ENCODE measurements around the gene SH3PXD2A.

Gene SH3PXD2A

GRCh38 chr10:103562383-103562782, 293.0 kb downstream of the SH3PXD2A start:
- Mint-ChIP-seq H3K27me3 (peaks cover 18% of the 10 kb centered on the region), H3K9me3 (no peaks in the 10 kb centered on the region), H3K36me3 (no peaks in the 10 kb centered on the region), H3K27ac (no peak overlapping the region), H3K4me3 (no peak overlapping the region), H3K4me1 (peaks cover 3% of the 10 kb centered on the region)
- ATAC-seq (ENCODE audit: low read depth), result no peak
- DNase-seq (ENCODE audit: low spot score in 2 of 2), result no peak

DNA sequence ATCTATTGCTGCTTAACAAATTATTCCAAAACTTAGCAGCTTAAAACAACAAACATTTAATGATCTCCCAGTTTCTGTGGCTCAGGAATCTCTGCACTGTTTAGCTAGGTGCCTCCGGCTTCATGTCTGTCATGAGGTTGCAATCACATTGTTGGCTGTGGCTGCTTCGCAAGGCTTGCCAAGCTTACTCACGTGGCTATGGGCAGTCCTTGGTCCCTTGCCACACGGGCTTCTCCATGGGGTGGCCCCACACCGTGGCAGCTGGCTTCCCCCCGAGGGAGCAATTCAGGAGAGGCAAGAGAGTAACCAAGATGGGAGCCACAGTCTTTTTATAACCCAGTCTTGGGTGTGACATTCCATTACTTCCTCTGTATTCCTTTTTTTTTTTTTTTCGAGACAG, 294.5 kb downstream of the SH3PXD2A start:
- ATAC-seq (ENCODE audit: low read depth), result no peak
- Mint-ChIP-seq H3K4me1 (peaks cover 3% of the 10 kb centered on the region), H3K36me3 (no peaks in the 10 kb centered on the region), H3K27ac (no peak overlapping the region), H3K27me3 (peaks cover 21% of the 10 kb centered on the region), H3K4me3 (no peak overlapping the region), H3K9me3 (no peaks in the 10 kb centered on the region)
- DNase-seq (ENCODE audit: low spot score in 2 of 2), result no peak

GRCh38 chr10:103559776-103560175, 295.6 kb downstream of the SH3PXD2A start:
- Mint-ChIP-seq H3K4me3 (no peak overlapping the region), H3K27ac (no peak overlapping the region), H3K9me3 (no peaks in the 10 kb centered on the region), H3K27me3 (peaks cover 18% of the 10 kb centered on the region), H3K36me3 (no peaks in the 10 kb centered on the region), H3K4me1 (peaks cover 2% of the 10 kb centered on the region)
- no peak for ATAC-seq (ENCODE audit: low read depth)
- no peak for DNase-seq (ENCODE audit: low spot score in 2 of 2)

- H3K27me3 Mint-ChIP-seq, result peaks cover 23% of the 10 kb centered on the region
- DNase-seq (ENCODE audit: low spot score in 2 of 2) (no peak), ATAC-seq (ENCODE audit: low read depth) (no peak)
- H3K27ac Mint-ChIP-seq, result no peak overlapping the region
- H3K4me3 Mint-ChIP-seq, result no peak overlapping the region
- H3K4me1 Mint-ChIP-seq, result peaks cover 7% of the 10 kb centered on the region
- H3K9me3 Mint-ChIP-seq, result no peaks in the 10 kb centered on the region
- no peaks in the 10 kb centered on the region for H3K36me3 Mint-ChIP-seq
Observed at GRCh38 chr10:103558911-103559310, 296.5 kb downstream of the SH3PXD2A start.

DNA sequence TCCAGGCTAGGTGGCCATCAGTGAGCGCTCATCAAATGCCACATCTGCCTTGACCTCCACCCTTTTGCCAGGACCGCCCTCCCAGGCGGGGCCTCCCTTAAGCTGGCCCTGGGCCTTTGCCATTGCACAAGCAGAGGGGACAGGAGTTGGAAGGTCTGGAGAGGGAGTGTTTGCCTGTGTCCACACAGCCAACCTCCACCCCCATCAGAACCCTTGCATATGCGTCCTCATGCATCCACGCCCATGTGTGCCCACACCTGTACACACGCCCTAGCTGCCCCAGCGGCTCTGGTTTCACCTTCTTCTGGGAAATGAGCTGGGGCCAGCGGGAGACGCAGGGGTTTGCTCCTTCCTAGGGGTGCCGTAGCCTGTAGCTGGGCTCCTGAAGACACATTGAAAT, 297.9 kb downstream of the SH3PXD2A start:
- Mint-ChIP-seq H3K27me3 (peaks cover 25% of the 10 kb centered on the region), H3K4me3 (no peak overlapping the region), H3K27ac (no peak overlapping the region)

DNA sequence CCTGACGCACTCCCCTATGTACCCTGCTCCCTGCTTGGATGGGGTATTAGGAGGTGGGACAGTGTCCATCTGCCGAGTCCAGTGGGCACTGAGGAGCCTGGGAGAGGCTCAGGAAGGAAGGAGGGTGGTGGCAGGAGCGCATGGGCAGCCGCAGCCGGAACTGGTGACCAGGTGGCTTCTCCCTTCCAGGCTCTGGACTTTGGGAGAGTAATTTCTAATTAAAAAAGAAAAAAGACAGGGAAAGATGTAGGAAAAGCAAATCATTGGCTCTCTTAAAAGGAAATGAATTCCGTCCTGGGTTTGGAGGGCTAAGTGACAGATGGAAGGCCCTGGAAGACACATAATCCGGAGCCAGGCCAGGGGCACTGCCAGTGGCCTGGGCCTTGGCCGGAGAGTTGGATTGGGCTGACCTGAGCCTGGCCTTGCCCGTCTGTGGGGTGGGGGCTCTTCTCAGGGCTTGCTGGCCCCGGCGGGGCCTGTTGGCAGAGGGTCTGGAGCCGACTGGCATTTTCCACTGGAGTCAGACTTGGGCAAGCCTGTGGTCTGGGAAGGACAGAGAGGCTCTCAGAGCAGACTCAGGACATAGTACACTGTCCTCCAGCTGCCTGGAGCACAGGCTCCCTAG, 298.9 kb downstream of the SH3PXD2A start:
- peaks cover 26% of the 10 kb centered on the region for H3K27me3 Mint-ChIP-seq
- no peak overlapping the region for H3K27ac Mint-ChIP-seq
- peaks cover 7% of the 10 kb centered on the region for H3K4me1 Mint-ChIP-seq

More for the DNA sequence above, 297.9 kb downstream of the SH3PXD2A start:
- ATAC-seq (ENCODE audit: low read depth), result no peak
- Mint-ChIP-seq H3K4me1 (peaks cover 7% of the 10 kb centered on the region), H3K9me3 (no peaks in the 10 kb centered on the region), H3K36me3 (no peaks in the 10 kb centered on the region)
- no peak for DNase-seq (ENCODE audit: low spot score in 2 of 2)

DNA sequence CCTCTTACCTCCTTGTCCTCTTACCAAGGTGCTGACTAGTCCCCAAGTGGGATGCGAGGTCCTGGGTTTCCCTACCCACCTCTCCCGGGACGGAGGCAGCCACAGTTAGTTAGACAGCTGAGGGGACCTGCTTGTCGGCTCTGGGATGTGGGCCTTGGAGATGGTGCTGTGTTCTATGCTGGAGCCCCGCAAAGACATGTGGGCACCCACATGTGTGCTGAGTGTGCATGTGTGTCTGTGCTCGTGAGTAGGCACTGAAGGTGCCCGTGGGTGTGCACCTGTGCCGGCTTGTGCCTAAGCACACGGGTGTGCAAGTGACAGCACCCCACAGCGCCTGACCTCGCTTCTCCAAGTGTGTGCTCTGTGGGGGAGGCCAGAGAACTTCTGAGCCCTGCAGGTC, 299.7 kb downstream of the SH3PXD2A start:
- Mint-ChIP-seq H3K4me3 (peak overlapping the region; percentile 16), H3K4me1 (peaks cover 7% of the 10 kb centered on the region), H3K27ac (no peak overlapping the region), H3K9me3 (no peaks in the 10 kb centered on the region), H3K27me3 (peaks cover 26% of the 10 kb centered on the region), H3K36me3 (no peaks in the 10 kb centered on the region)
- DNase-seq (ENCODE audit: low spot score in 2 of 2) (no peak), ATAC-seq (ENCODE audit: low read depth) (no peak)

More for the DNA sequence above, 298.9 kb downstream of the SH3PXD2A start:
- no peak overlapping the region for H3K4me3 Mint-ChIP-seq
- ATAC-seq (ENCODE audit: low read depth) (no peak), DNase-seq (ENCODE audit: low spot score in 2 of 2) (no peak)
- no peaks in the 10 kb centered on the region for H3K36me3 Mint-ChIP-seq
- H3K9me3 Mint-ChIP-seq, result no peaks in the 10 kb centered on the region

DNA sequence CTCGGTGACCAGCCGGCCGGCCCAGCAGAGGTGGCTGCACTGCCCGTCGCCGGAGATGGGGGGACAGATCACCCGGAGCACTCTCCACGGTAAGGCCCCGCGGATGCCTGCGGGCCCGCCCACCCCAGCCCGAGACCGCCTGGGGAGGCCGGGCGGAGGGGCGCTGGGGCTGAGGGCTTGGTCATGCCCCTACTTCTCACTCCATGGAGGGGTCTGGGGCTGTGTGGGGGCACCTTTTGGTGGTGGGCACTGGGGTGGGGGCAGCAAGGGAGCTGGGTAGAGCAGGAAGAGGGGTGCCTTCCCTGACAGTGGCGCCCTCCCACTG, 300.1 kb downstream of the SH3PXD2A start:
- peak; percentile 12 for ATAC-seq (ENCODE audit: low read depth)
- Mint-ChIP-seq H3K4me1 (peaks cover 7% of the 10 kb centered on the region), H3K9me3 (no peaks in the 10 kb centered on the region), H3K36me3 (no peaks in the 10 kb centered on the region), H3K27ac (no peak overlapping the region), H3K27me3 (peaks cover 26% of the 10 kb centered on the region), H3K4me3 (no peak overlapping the region)
- DNase-seq (ENCODE audit: low spot score in 2 of 2), result no peak

GRCh38 chr10:103554488-103555324, 300.7 kb downstream of the SH3PXD2A start:
- Mint-ChIP-seq H3K27me3 (peaks cover 26% of the 10 kb centered on the region), H3K4me3 (peak overlapping the region; percentile 74), H3K4me1 (peaks cover 7% of the 10 kb centered on the region), H3K9me3 (no peaks in the 10 kb centered on the region), H3K36me3 (no peaks in the 10 kb centered on the region), H3K27ac (no peak overlapping the region)
- ATAC-seq (ENCODE audit: low read depth) (peak; percentile 56), DNase-seq (ENCODE audit: low spot score in 2 of 2) (no peak)

DNA sequence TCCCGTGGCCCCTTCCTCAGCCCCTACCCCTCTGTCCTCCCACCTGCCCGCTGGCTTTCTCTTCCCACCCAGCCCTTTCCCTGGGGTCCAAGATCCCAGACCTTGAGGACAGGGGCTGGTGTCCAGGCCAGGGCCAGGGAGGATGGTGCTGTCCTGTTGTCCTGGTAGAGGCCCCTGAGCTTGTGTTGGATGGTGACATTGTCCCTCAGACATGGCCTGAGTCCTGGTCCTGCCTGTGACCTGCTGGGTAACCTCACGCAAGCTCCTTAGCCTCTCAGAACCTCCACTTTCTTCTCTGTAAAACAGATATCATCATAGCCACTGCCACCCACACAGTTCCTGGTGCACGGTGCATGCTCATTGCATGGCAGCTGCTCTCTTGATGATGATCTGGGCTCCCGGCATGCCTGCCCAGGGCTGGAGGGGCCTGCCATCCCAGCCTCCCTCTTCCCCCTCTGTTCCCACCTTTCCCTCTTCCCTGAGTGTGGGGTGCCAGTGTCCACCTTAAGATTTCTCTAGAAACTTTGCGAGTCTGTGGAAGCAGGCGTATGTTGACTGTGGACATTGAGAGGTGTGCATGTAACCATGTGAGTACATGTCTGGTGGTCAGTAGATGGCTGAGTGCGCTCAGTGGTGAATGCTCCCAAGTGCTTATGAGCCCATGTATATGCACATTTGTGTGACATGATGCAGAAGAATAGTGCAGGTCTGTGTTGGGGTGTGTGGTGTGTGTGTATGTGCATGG, 301.5 kb downstream of the SH3PXD2A start:
- H3K9me3 Mint-ChIP-seq, result no peaks in the 10 kb centered on the region
- ATAC-seq (ENCODE audit: low read depth), result no peak
- no peaks in the 10 kb centered on the region for H3K36me3 Mint-ChIP-seq
- H3K4me3 Mint-ChIP-seq, result peak overlapping the region; percentile 21
- DNase-seq (ENCODE audit: low spot score in 2 of 2), result no peak
- peaks cover 22% of the 10 kb centered on the region for H3K27me3 Mint-ChIP-seq
- H3K4me1 Mint-ChIP-seq, result peaks cover 10% of the 10 kb centered on the region
- no peak overlapping the region for H3K27ac Mint-ChIP-seq

GRCh38 chr10:103552856-103553742, 302.3 kb downstream of the SH3PXD2A start:
- ATAC-seq (ENCODE audit: low read depth) (no peak), DNase-seq (ENCODE audit: low spot score in 2 of 2) (no peak)
- Mint-ChIP-seq H3K4me1 (peaks cover 10% of the 10 kb centered on the region), H3K9me3 (no peaks in the 10 kb centered on the region), H3K4me3 (no peak overlapping the region), H3K27me3 (peaks cover 20% of the 10 kb centered on the region), H3K27ac (no peak overlapping the region), H3K36me3 (no peaks in the 10 kb centered on the region)

DNA sequence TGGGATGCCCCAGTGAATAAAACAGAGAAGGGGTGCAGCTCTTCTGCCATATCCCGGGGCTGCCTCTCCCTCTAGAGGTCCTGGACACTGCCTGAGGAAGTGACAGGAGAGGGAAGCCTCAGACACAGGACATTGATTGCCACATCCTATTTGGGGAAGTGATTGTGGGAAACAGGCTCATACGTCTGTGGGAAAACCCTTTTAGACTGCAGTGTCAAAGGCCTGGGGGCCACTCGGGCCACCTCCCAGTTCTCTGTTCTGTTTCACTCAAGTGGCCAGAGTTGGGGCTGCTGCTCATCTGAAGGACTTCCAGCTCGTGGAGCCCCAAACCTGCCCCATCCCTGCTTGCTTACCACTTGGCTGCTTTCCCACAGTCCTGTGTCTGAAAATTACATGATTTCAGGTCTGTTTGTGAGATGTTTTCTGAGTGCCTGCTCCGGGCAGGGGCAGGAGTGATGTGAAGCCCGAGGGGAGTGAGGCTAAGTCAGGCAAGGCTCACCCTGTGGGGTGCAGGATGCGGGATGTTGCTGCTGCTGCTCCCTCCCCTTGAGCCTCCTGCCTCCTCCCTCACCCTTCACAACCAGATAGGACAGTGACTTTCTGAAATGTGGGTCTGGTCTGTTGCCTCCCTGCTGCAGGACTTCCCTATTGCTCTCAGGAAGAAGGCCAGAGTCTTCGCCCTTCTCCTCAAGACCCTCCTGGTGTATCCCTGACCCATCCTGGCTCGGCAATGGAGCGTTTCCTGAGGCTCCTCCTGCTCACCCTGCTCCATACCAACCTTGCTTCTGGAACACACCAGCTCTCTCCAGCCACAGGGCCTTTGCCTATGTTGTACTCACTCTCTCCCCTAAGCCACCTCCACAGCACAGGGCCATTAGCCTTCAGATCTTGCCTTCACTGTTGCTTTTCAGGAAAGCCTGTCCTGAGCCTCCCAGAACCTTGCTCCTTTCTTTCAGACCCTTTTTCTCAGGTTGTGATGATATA, 303.5 kb downstream of the SH3PXD2A start:
- H3K27ac Mint-ChIP-seq, result no peak overlapping the region

GRCh38 chr10:103550229-103550628, 305.1 kb downstream of the SH3PXD2A start:
- peaks cover 15% of the 10 kb centered on the region for H3K27me3 Mint-ChIP-seq
- H3K4me3 Mint-ChIP-seq, result no peak overlapping the region
- no peak overlapping the region for H3K27ac Mint-ChIP-seq
- H3K9me3 Mint-ChIP-seq, result no peaks in the 10 kb centered on the region
- no peak for DNase-seq (ENCODE audit: low spot score in 2 of 2)
- no peak for ATAC-seq (ENCODE audit: low read depth)
- H3K36me3 Mint-ChIP-seq, result no peaks in the 10 kb centered on the region
- H3K4me1 Mint-ChIP-seq, result peaks cover 19% of the 10 kb centered on the region

More for the DNA sequence above, 303.5 kb downstream of the SH3PXD2A start:
- no peaks in the 10 kb centered on the region for H3K9me3 Mint-ChIP-seq
- DNase-seq (ENCODE audit: low spot score in 2 of 2), result no peak
- no peaks in the 10 kb centered on the region for H3K36me3 Mint-ChIP-seq
- no peak overlapping the region for H3K4me3 Mint-ChIP-seq
- peaks cover 19% of the 10 kb centered on the region for H3K4me1 Mint-ChIP-seq
- no peak for ATAC-seq (ENCODE audit: low read depth)
- peaks cover 18% of the 10 kb centered on the region for H3K27me3 Mint-ChIP-seq
